Right cardiac atrium (tissue), 5 donors: ENCODE measurements around the gene CIBAR2. TPM values are rescaled to one million over a fixed set of nuclear protein-coding genes. Genes with fewer than 3 reads are reported as not detected.

Source experiments
- ATAC-seq, 2 donors: fragments of 200-7000 bp; cut with Tn5 transposase; one replicate each; pipeline versions ENCODE4 v1.8.0 to v1.9.1; 2020; ENCODE audit warnings: moderate library complexity in 2 of 2, mild to moderate bottlenecking in 1 of 2
- DNase-seq, 3 donors: peaks; one replicate each; pipeline ENCODE4 v3.0.0-alpha.2; 2020
- H3K27ac ChIP-seq: one replicate; pipeline ENCODE4 v1.5.1; 2013; ENCODE audit warnings: mild to moderate bottlenecking, low read length, control low read depth, moderate library complexity
- H3K27me3 ChIP-seq: one replicate; pipeline ENCODE4 v1.6.1; 2013; ENCODE audit not compliant: control insufficient read depth, insufficient read depth
- H3K4me1 ChIP-seq: one replicate; pipeline ENCODE4 v1.6.1; 2013; ENCODE audit warnings: low read length; ENCODE audit not compliant: control insufficient read depth, insufficient read depth
- H3K4me3 ChIP-seq: one replicate; pipeline ENCODE4 v1.5.1; 2013; ENCODE audit warnings: low read length, control low read depth
- H3K9me3 ChIP-seq: one replicate; pipeline ENCODE4 v1.6.1; 2013; ENCODE audit warnings: low read length; ENCODE audit not compliant: control insufficient read depth
- WGBS: extraction: QIAGEN DNeasy Blood & Tissue Kit; methylation state at CpG from one replicate; pipeline ENCODE4 v1.1.7; 2013; 5-methylcytosine and 5-hydroxymethylcytosine counted together
- intact Hi-C, 4 donors: fragments of 100-400 bp; cut with DNase I; formaldehyde crosslinking; loops; one replicate each; pipeline versions ENCODE4 v1.11.0 to v1.14.0; 2022 to 2023
- polyA plus RNA-seq: library from polyadenylated mRNA; stranded (reverse); fragments of 200-250 nt; gene quantifications from one replicate; pipeline ENCODE4 v1.2.3, GENCODE V29; 2013
- total RNA-seq, 4 donors: library from RNA; stranded (reverse); fragmentation: NEBNext Ultra II Directional; extraction: Animal tissue kit (Norgen Biotek cat#: 25700); gene quantifications; one replicate each; pipeline ENCODE4 v1.2.1, GENCODE V29; 2021
- donor health status: healthy with polysubstance abuse.
- donor health status: DM: no; HTN: yes; CAD: no.
- donor health status: DM: no; HTN: no; CAD: no.
- donor health status: DM: no; HTN: yes; CAD: no; lungs with severe emphysema.
- donor health status: DM: yes; HTN: yes; CAD: no.

Gene CIBAR2
- total and polyA plus RNA-seq, 5 donors: 0.09 TPM; not detected in 4

DNA sequence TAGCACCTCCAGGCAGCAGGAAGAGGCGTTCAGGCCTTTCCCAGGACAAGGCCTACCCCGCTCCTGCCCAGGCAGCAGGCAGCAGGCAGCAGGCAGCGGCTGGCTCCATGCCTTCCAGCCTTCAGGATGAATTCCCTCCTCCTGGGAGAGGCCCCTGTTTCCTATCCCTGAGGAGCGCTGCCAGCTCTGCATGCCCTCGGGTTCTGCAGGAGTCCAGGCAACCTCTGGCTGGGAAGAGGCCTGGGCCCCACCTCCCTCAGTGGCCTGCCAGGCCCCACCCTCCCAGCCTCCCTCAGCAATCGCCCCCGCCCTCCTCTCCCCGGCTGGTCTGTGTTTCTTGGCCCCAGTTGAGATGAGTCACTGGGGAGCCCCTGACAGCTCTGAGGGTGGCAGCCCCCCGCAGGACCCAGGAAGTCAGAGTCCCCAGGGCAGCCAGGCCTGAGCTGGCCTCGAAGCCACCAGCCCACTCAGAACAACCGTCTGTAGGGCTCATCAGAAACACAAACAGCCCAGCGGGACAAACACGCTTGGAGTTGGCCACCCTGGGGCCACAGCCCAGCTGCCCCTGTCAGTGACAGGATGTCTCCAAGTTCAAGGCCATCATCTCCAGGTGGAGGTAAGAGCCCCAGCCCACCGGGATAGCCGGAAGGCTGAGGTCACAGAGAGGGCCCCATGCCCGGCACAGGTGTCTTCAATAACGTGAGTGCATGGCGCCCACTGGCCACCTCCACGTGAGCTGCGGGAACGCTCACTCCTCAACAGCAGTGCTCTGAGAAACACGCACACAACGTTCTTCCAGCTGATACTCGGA lies 39.5 kb upstream of the CIBAR2 start:
- peaks cover 12% of the 10 kb centered on the region for H3K4me1 ChIP-seq
- H3K27me3 ChIP-seq: no peaks in the 10 kb centered on the region
- peak overlapping the region; percentile 87 for H3K27ac ChIP-seq
- H3K9me3 ChIP-seq: no peaks in the 10 kb centered on the region
- DNase-seq (peak; percentile 84 to 94 (median 94)), ATAC-seq (peak; percentile 83 to 87)
- H3K4me3 ChIP-seq: no peak overlapping the region
- intact Hi-C loops: no loop called here
- 51% methylated on average over 24 of the region's 24 CpGs for WGBS

DNA sequence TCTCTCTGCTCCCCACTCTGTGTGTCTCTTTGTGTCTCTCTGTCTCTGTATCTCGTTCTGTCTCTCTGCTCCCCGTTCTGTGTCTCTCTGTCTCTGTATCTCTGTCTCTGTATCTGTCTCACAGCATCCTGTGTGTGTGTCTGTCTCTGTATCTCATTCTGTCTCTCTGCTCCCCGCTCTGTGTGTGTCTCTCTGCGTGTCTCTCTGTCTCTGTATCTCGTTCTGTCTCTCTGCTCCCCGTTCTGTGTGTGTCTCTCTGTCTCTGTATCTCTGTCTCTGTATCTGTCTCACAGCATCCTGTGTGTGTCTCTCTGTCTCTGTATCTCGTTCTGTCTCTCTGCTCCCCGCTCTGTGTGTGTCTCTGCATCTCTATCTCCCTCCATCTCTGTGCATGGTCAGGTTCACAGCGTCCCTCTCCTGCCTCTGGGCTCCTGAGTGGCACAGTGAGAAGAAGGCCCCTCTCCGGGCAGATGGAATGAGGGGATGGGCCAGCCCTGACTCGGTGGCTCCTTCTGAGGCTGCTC lies 38.9 kb upstream of the CIBAR2 start:
- DNase-seq (no peak), ATAC-seq (no peak)
- intact Hi-C loops: no loop called here
- peaks cover 12% of the 10 kb centered on the region for H3K4me1 ChIP-seq
- H3K9me3 ChIP-seq: no peaks in the 10 kb centered on the region
- peak overlapping the region; percentile 87 for H3K27ac ChIP-seq
- WGBS: 77% methylated on average over 9 of the region's 11 CpGs
- H3K4me3 ChIP-seq: no peak overlapping the region
- H3K27me3 ChIP-seq: no peaks in the 10 kb centered on the region

DNA sequence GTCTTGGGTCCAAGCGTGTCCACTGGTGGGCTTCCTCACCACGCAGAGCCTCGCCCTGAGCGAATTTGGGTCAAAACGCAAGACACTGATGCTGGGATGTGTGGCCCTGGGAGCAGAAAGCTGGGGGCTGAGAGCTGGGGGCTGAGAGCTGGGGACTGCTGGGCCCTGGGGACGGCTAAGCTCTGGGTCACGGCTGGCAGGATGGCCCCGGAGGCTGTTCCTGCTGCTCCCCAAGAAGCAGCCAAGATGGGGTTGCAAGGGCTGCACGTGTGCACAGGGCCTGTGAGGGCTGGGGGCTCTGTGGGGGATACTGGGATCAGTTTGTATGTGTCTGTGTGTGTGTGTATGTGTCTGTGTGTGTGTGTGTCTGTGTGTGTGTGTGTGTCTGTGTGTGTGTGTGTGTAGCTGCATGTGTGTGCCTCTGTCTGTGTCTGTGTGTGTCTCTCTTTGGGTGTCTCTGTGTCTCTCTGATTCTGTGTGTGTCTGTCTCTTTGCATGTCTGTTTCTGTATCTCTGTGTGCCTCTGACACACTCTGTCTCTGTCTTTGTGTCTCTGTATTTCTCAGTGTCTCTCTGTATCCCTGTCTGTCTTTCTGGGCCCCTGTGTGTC lies 38.2 kb upstream of the CIBAR2 start:
- DNase-seq: peak in 1 of 3 donors; percentile 38

DNA sequence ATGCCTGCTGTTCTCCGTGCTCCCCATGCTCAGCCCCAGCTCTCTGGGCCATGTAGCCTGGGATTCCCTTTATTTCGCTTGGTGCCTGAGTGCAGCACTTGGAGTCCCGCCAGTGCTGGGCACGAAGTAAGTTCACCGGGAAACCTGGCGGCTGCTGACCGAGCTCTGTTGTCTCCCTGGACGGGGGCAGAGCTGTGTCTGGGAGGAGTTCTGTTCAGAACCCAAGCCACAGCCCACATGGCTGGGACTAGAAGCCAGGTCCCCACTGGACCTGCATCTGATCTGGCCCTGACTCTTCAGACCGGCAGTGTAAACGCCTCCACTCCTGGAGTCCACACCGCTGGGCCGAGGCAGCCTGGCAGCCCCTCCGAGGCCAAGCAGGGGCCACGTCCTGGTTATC lies 37.5 kb upstream of the CIBAR2 start:
- ATAC-seq (peak; percentile 17 to 32), DNase-seq (peak; percentile 62 to 86 (median 84))
- Histone ChIP-seq H3K4me1 (peaks cover 12% of the 10 kb centered on the region), H3K4me3 (no peak overlapping the region), H3K9me3 (no peaks in the 10 kb centered on the region), H3K27ac (peak overlapping the region; percentile 44), H3K27me3 (no peaks in the 10 kb centered on the region)
- intact Hi-C loops: no loop called here
- WGBS: 52% methylated on average over 14 of the region's 14 CpGs

More for the DNA sequence above, 38.2 kb upstream of the CIBAR2 start:
- Histone ChIP-seq H3K4me1 (peaks cover 12% of the 10 kb centered on the region), H3K4me3 (no peak overlapping the region), H3K27me3 (no peaks in the 10 kb centered on the region), H3K9me3 (no peaks in the 10 kb centered on the region), H3K27ac (peak overlapping the region; percentile 44)
- WGBS: 93% methylated on average over 9 of the region's 9 CpGs
- no peak for ATAC-seq
- intact Hi-C loops: no loop called here

DNA sequence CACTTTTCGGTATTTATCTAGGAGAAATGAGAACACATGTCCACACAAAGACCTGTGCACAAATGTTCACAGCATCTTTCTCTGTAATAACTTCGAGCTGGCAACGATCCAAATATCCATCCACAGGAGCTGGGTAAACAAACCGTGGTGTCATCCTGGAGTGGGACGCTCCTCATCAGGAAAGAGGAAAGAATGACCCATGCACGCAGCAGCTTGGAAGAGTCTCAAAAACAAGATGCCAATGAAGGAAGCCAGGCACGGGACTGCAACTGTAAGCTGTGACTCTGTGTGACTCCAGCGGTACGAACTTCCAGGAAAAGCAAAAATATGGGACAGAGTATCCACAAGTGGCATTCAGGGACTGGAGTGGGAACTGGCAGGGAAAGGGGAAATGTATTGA lies 36.7 kb upstream of the CIBAR2 start:
- peaks cover 12% of the 10 kb centered on the region for H3K4me1 ChIP-seq
- no peak overlapping the region for H3K4me3 ChIP-seq
- intact Hi-C loops: no loop called here
- 29% methylated on average over 9 of the region's 9 CpGs for WGBS
- peak overlapping the region; percentile 7 for H3K27ac ChIP-seq
- ATAC-seq (no peak), DNase-seq (peak in 1 of 3 donors; percentile 24)
- no peaks in the 10 kb centered on the region for H3K27me3 ChIP-seq
- no peaks in the 10 kb centered on the region for H3K9me3 ChIP-seq

DNA sequence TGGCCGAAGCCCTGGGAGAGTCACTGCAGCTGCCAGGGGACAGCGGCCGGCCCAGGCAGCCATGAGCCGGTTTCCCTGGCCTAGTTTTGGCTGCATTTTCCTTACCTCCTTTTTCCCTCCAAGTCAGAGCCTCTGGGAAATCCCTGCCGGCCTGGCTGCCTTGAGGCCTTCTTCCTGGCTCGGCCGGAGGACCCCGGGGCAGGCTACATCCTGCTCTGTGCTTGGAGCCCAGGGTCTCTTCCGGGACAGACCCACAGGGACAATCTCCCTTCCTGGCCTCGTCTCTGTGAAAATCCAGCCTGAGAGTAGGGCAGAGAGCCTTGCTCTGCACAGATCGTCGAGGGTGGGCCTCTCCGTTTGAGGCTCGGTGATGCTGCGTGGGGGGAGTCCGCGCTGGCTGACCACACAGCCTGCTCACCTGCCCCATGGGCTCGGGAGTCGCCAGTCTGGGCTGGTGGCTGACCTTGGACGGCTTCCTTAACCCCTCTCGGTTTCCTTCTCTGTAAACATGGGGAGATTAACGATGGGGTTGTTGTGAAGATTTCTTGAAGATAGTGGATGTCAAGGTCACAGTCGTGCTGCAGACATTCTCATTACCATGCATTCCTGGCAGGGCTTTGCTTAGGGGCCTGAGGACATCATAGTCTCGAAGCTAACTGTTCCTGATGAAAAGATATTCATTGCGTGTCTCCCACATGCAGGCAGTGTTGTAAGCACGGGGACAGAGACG lies 34.8 kb upstream of the CIBAR2 start:
- DNase-seq (peak in 2 of 3 donors; percentile 78 to 86), ATAC-seq (no peak)
- Histone ChIP-seq H3K9me3 (no peaks in the 10 kb centered on the region), H3K27ac (peak overlapping the region; percentile 63), H3K4me3 (no peak overlapping the region), H3K27me3 (no peaks in the 10 kb centered on the region), H3K4me1 (peaks cover 12% of the 10 kb centered on the region)
- 45% methylated on average over 27 of the region's 27 CpGs for whole genome bisulfite sequencing
- intact Hi-C loops: no loop called here

DNA sequence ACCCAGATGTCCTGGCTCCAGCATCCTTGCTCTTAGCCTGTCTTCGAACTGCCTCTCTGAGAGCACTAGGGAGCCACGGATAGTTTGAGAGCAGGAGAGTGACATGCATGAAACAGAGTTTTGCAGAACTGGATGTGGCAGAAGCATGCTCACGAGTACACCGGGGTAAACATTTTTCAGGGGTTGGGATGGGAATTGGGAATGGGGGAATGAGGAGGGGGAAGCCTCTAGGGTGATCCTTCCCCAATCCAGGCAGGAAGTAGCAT lies 34.2 kb upstream of the CIBAR2 start:
- Histone ChIP-seq H3K27me3 (no peaks in the 10 kb centered on the region), H3K4me1 (peaks cover 14% of the 10 kb centered on the region), H3K27ac (peak overlapping the region; percentile 63), H3K9me3 (no peaks in the 10 kb centered on the region), H3K4me3 (no peak overlapping the region)
- intact Hi-C loops: no loop called here
- DNase-seq: peak in 1 of 3 donors; percentile 29
- 61% methylated on average over 4 of the region's 4 CpGs for WGBS
- no peak for ATAC-seq

DNA sequence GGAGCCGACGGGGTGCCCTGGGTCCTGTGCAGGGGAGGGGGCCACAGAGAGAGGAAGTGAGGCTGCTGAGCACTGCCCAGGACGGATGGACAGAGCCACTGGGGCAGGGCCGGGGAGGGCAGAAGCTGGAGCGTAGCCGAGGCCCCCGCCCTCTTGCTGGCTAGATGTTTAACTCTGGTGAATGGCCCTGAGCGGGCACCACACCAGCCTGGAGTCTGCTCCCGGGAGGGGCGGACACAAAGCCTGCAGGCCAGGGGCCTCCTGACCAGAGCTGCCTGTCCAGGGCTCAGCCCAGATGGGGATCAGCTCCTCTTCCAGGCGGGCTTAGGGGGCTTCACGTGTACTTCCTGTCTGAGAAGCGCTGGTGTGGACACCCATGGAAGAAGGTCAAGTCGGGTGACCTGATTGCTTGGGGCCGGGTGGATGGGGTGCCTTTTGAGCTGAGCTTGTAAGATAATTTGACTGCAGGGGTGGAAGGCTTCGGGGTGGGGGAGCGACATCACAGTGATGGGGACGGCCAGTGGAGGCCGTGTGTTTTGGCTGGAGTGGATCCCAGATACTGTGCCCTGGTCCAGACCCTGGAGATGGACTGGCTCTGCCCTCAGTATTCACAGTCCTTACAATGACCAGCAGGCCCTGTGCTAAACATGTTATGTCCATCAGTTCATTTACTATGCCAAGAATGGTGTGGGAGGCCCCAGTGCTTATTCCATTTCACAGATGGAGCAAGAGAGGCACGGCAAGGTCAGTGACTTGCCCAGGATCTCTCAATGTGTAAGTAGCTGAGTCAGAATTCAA lies 33.7 kb upstream of the CIBAR2 start:
- no peak overlapping the region for H3K4me3 ChIP-seq
- H3K9me3 ChIP-seq: no peaks in the 10 kb centered on the region
- DNase-seq: peak in 1 of 3 donors; percentile 50
- ATAC-seq: no peak
- no peaks in the 10 kb centered on the region for H3K27me3 ChIP-seq
- H3K27ac ChIP-seq: no peak overlapping the region
- WGBS: 74% methylated on average over 20 of the region's 20 CpGs
- intact Hi-C loops: no loop called here
- H3K4me1 ChIP-seq: peaks cover 14% of the 10 kb centered on the region

DNA sequence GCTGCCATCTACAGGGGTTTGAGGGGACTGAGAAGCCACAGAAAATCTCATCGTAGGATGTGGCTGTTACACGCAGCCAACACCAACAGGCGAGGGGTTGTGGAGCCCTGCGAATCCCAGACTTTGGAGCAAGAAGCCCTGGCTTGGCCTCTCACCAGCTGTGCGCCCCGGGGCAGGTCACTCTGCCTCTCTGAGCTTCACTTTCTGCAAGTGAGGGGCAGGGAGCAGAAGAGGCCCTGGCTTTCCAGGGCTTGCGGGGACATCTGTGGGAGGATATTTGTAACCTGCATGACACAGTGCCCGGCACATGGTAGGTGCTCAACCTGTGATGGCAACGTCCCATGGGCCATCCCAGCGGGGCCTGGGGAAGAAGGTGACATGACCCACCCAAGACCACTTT lies 32.9 kb upstream of the CIBAR2 start:
- no peak overlapping the region for H3K27ac ChIP-seq
- 96% methylated on average over 10 of the region's 10 CpGs for WGBS
- H3K4me3 ChIP-seq: no peak overlapping the region
- H3K27me3 ChIP-seq: no peaks in the 10 kb centered on the region
- no peaks in the 10 kb centered on the region for H3K9me3 ChIP-seq
- ATAC-seq (no peak), DNase-seq (peak in 1 of 3 donors; percentile 44)
- intact Hi-C loops: no loop called here
- H3K4me1 ChIP-seq: peaks cover 12% of the 10 kb centered on the region

DNA sequence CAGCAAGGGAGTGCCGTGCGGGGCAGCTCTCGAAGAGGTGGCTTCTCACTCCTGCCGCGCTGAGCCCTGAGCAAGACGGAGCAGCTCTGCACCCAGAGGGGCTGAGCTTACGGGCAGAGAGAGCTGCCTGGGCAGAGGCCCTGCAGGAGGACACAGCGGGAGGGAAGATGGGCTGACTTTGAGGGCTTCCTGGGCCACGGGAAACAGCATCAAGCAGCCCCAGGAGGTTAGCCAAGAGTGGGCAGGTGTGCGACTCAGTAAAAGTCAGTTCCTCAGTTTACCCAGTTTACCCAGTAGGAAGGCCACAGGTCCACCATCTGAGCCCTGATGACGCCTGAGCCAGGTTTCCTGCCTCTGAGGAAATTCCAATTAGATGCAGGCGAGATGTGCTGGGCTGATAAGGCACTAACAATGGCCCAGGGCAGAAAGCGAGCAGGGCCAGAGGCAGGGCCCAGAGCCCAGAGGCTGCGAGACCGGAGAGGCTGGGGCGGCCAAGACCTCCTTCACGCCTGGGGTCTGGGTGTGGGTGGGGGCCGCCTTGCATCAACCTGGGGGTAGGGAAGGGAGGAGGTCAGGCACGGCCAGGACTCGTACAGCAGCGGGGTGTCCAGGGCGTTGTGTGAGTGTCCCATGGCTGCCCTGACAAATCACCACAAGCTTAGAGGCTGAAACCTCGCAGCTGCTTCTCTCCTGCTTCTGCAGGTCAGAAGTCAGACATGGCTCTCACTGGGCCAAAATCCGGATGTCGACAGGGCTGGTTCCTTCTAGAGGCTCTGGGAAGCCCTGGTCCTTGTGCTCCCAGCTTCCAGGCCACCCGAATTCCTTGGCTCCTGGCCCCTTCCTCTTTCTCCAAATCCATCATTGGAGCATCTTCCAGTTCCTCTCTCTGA lies 32.0 kb upstream of the CIBAR2 start:
- WGBS: 73% methylated on average over 26 of the region's 26 CpGs
- Histone ChIP-seq H3K27me3 (no peaks in the 10 kb centered on the region), H3K4me1 (peaks cover 8% of the 10 kb centered on the region), H3K9me3 (no peaks in the 10 kb centered on the region), H3K4me3 (no peak overlapping the region), H3K27ac (peak overlapping the region; percentile 37)
- DNase-seq (peak in 2 of 3 donors; percentile 55 to 73), ATAC-seq (peak in 1 of 2 donors; percentile 42)
- intact Hi-C loops: no loop called here
